ENCODE measurements around the gene DOCK1. TPM values are rescaled to one million over a fixed set of nuclear protein-coding genes. Genes with fewer than 3 reads are reported as not detected.
"Not testable (repeated sequence)": the region's sequence is repeated elsewhere in the genome, so short reads cannot be mapped to it uniquely, and the experiment has no call there.

The DOCK1 gene
- total and polyA plus RNA-seq, 2 donors = 33.3 to 132 TPM

DNA sequence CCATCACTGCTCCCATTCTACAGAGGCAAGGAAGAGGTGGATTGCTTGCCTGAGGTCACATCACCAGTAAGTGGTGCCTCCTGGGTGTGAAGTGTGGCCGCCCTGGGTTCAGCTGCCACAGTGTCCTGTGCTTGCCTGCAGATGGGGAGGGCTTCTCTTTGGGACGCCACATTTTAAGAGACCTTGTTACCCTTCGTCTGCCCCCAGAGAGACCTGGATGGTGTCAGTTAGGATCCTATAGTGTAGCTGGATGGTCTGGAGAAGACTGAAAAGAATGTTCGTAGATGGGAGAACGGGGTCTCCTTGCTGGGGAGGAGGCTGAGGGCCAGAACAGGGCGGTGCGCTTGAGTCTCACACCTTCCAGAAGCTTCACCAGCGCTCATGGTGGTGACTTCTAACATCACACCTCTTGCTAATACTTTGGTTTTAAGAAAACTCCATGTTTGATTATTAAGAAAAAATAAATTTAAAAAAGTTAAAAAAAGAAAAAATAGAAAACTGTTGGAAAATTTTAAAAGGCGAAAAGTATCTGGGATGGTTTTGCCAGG is 2.3 kb downstream of the DOCK1 start:
- Histone ChIP-seq H3K27ac (ENCODE audit: low read depth) (no peak overlapping the region), H3K4me3 (ENCODE audit: low read depth, low read length) (no peak overlapping the region), H3K36me3 (ENCODE audit: insufficient read depth) (no peaks in the 10 kb centered on the region), H3K4me1 (ENCODE audit: insufficient read depth) (no peaks in the 10 kb centered on the region)
- DNase-seq (ENCODE audit: extremely low spot score) = no peak
- WGBS = 92% methylated on average over 9 of the region's 9 CpGs

GRCh38 chr10:126908225-126908624 is 3.0 kb downstream of the DOCK1 start:
- H3K27ac ChIP-seq (ENCODE audit: low read depth) = no peak overlapping the region
- DNase-seq (ENCODE audit: extremely low spot score) = no peak
- 72% methylated on average over 5 of the region's 5 CpGs for WGBS
- no peaks in the 10 kb centered on the region for H3K36me3 ChIP-seq (ENCODE audit: insufficient read depth)
- no peaks in the 10 kb centered on the region for H3K4me1 ChIP-seq (ENCODE audit: insufficient read depth)
- no peak overlapping the region for H3K4me3 ChIP-seq (ENCODE audit: low read depth, low read length)

- DNase-seq (ENCODE audit: extremely low spot score) = no peak
- Histone ChIP-seq H3K4me3 (ENCODE audit: low read depth, low read length) (no peak overlapping the region), H3K27ac (ENCODE audit: low read depth) (no peak overlapping the region), H3K36me3 (ENCODE audit: insufficient read depth) (no peaks in the 10 kb centered on the region), H3K4me1 (ENCODE audit: insufficient read depth) (no peaks in the 10 kb centered on the region)
- 78% methylated on average over 7 of the region's 7 CpGs for WGBS
Observed at GRCh38 chr10:126908729-126909128, 3.5 kb downstream of the DOCK1 start.

- Histone ChIP-seq H3K36me3 (ENCODE audit: insufficient read depth) (no peaks in the 10 kb centered on the region), H3K4me3 (ENCODE audit: low read depth, low read length) (no peak overlapping the region), H3K4me1 (ENCODE audit: insufficient read depth) (no peaks in the 10 kb centered on the region), H3K27ac (ENCODE audit: low read depth) (no peak overlapping the region)
- 82% methylated on average over 4 of the region's 4 CpGs for WGBS
- DNase-seq (ENCODE audit: extremely low spot score) = no peak
Observed at GRCh38 chr10:126909147-126909546, 3.9 kb downstream of the DOCK1 start.

GRCh38 chr10:126910196-126910595 is 5.0 kb downstream of the DOCK1 start:
- Histone ChIP-seq H3K4me1 (ENCODE audit: insufficient read depth) (no peaks in the 10 kb centered on the region), H3K36me3 (ENCODE audit: insufficient read depth) (no peaks in the 10 kb centered on the region), H3K27ac (ENCODE audit: low read depth) (no peak overlapping the region), H3K4me3 (ENCODE audit: low read depth, low read length) (no peak overlapping the region)
- no peak for DNase-seq (ENCODE audit: extremely low spot score)
- WGBS = 86% methylated on average over 7 of the region's 7 CpGs

GRCh38 chr10:126910798-126911197 is 5.6 kb downstream of the DOCK1 start:
- 67% methylated on average over 6 of the region's 6 CpGs for WGBS
- H3K4me1 ChIP-seq (ENCODE audit: insufficient read depth) = no peaks in the 10 kb centered on the region
- no peak overlapping the region for H3K27ac ChIP-seq (ENCODE audit: low read depth)
- no peaks in the 10 kb centered on the region for H3K36me3 ChIP-seq (ENCODE audit: insufficient read depth)
- DNase-seq (ENCODE audit: extremely low spot score) = no peak
- H3K4me3 ChIP-seq (ENCODE audit: low read depth, low read length) = no peak overlapping the region

DNA sequence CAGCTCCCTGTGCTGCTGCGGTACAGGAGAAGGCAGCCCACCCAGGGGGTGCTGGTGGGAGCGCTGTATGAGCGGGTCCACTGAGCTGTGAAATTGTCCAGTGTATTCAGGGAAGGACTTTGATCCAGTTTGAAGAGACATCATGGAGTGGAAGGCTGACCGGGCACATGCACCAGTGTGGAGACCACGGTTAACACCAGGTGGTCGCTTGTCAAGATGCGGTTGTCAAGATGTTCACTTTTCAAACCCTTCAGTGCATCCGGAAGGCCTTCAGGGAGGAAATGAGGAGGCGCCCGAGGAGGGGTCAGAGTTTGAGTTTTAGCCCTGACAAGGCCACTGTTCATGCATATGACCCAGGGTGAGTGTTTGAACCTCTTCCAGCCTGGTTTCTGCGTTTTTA is 6.1 kb downstream of the DOCK1 start:
- no peak overlapping the region for H3K4me3 ChIP-seq (ENCODE audit: low read depth, low read length)
- no peaks in the 10 kb centered on the region for H3K36me3 ChIP-seq (ENCODE audit: insufficient read depth)
- WGBS = 94% methylated on average over 11 of the region's 11 CpGs
- no peaks in the 10 kb centered on the region for H3K4me1 ChIP-seq (ENCODE audit: insufficient read depth)
- no peak for DNase-seq (ENCODE audit: extremely low spot score)
- no peak overlapping the region for H3K27ac ChIP-seq (ENCODE audit: low read depth)

GRCh38 chr10:126913316-126913715 is 8.1 kb downstream of the DOCK1 start:
- Histone ChIP-seq H3K4me1 (ENCODE audit: insufficient read depth) (no peaks in the 10 kb centered on the region), H3K36me3 (ENCODE audit: insufficient read depth) (no peaks in the 10 kb centered on the region), H3K27ac (ENCODE audit: low read depth) (no peak overlapping the region), H3K4me3 (ENCODE audit: low read depth, low read length) (no peak overlapping the region)
- no peak for DNase-seq (ENCODE audit: extremely low spot score)
- 93% methylated on average over 11 of the region's 11 CpGs for WGBS

DNA sequence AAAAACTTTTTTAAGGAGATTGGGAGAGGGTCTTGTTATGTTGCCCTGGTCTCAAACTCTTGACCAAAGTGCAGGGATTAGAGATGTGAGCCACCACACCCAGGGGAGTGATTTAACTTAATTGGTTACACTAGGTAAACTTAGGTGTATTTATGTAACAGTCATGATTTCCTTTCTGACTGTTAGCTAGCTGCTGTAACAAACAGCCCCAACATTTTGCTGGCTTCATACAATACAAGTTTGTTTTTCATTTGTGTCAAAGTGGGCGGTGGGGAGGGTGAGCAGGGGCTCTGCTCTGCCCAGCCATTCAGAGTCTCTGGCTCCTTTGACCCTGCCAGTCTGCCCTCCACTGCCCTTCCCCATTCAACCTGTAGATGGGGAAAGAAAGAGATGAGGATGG is 9.3 kb downstream of the DOCK1 start:
- no peak overlapping the region for H3K4me3 ChIP-seq (ENCODE audit: low read depth, low read length)
- H3K4me1 ChIP-seq (ENCODE audit: insufficient read depth) = no peaks in the 10 kb centered on the region
- no peaks in the 10 kb centered on the region for H3K36me3 ChIP-seq (ENCODE audit: insufficient read depth)
- WGBS = 98% methylated on average over 1 of the region's 1 CpG
- no peak for DNase-seq (ENCODE audit: extremely low spot score)
- H3K27ac ChIP-seq (ENCODE audit: low read depth) = no peak overlapping the region

DNA sequence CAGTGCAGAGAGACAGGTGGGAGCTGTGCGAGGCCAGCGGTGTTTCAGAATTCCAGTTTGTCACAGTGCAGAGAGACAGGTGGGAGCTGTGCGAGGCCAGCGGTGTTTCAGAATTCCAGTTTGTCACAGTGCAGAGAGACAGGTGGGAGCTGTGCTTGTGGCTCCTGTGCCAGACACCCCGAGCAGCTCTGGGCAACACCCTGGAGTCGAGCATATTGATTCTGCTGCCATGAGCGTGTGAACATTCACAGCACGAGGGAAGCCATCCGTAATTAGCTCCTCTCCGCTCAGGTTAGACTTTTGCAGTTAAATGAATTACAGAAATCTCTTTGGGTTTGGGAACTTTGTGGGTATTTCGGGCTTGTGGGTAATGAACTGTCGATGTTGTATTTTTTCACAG is 11.7 kb downstream of the DOCK1 start:
- H3K4me1 ChIP-seq (ENCODE audit: insufficient read depth); H3K27ac ChIP-seq (ENCODE audit: low read depth); H3K36me3 ChIP-seq (ENCODE audit: insufficient read depth); DNase-seq (ENCODE audit: extremely low spot score); H3K4me3 ChIP-seq (ENCODE audit: low read depth, low read length): not testable (repeated sequence)
- WGBS = 93% methylated on average over 12 of the region's 12 CpGs

GRCh38 chr10:126917375-126917774 is 12.1 kb downstream of the DOCK1 start:
- Histone ChIP-seq H3K4me1 (ENCODE audit: insufficient read depth) (no peaks in the 10 kb centered on the region), H3K27ac (ENCODE audit: low read depth) (no peak overlapping the region), H3K36me3 (ENCODE audit: insufficient read depth) (no peaks in the 10 kb centered on the region), H3K4me3 (ENCODE audit: low read depth, low read length) (no peak overlapping the region)
- DNase-seq (ENCODE audit: extremely low spot score) = no peak
- WGBS = 78% methylated on average over 7 of the region's 7 CpGs

- H3K27ac ChIP-seq (ENCODE audit: low read depth) = no peak overlapping the region
- 82% methylated on average over 24 of the region's 24 CpGs for WGBS
- DNase-seq (ENCODE audit: extremely low spot score) = no peak
- H3K4me1 ChIP-seq (ENCODE audit: insufficient read depth) = no peaks in the 10 kb centered on the region
- H3K36me3 ChIP-seq (ENCODE audit: insufficient read depth) = no peaks in the 10 kb centered on the region
- no peak overlapping the region for H3K4me3 ChIP-seq (ENCODE audit: low read depth, low read length)
Observed at GRCh38 chr10:126917975-126918908, 13.0 kb downstream of the DOCK1 start.

DNA sequence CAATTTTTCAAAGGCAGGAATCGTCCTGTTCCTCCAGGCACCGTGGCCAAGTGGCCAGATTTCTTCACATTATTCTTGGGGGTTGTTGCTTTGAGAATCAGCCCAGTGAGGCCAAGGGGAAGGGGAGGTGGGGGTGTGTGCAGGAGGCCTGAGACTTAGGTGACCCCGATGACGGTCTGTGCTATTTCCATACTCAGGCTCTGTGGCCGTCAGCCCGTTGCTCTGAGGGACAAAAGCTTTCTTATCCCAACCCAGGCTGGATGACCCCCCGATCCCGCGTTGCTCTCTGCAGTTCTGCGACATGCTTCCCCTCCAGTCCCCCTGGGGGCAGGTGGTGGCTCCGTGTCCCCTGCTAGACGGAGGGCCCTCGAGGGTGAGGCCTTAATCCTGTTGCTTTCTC is 14.2 kb downstream of the DOCK1 start:
- Histone ChIP-seq H3K36me3 (ENCODE audit: insufficient read depth) (no peaks in the 10 kb centered on the region), H3K4me1 (ENCODE audit: insufficient read depth) (peaks cover 1% of the 10 kb centered on the region), H3K4me3 (ENCODE audit: low read depth, low read length) (no peak overlapping the region), H3K27ac (ENCODE audit: low read depth) (no peak overlapping the region)
- DNase-seq (ENCODE audit: extremely low spot score) = no peak
- WGBS = 81% methylated on average over 13 of the region's 13 CpGs

GRCh38 chr10:126921162-126921561 is 15.9 kb downstream of the DOCK1 start:
- DNase-seq (ENCODE audit: extremely low spot score) = no peak
- H3K27ac ChIP-seq (ENCODE audit: low read depth) = no peak overlapping the region
- WGBS = 98% methylated on average over 4 of the region's 4 CpGs
- H3K4me1 ChIP-seq (ENCODE audit: insufficient read depth) = peaks cover 1% of the 10 kb centered on the region
- no peak overlapping the region for H3K4me3 ChIP-seq (ENCODE audit: low read depth, low read length)
- no peaks in the 10 kb centered on the region for H3K36me3 ChIP-seq (ENCODE audit: insufficient read depth)
